HG02759 (cell line): ENCODE measurements around the gene ESPN.
A peak's percentile ranks its signal among the peaks of the same experiment; 100 is the strongest.
"Not testable (repeated sequence)": the region's sequence is repeated elsewhere in the genome, so short reads cannot be mapped to it uniquely, and the experiment has no call there.

ENCODE experiments used
- ATAC-seq: cut with Tn5 transposase; IDR thresholded peaks from one replicate; pipeline ENCODE4 v1.9.1; 2021; ENCODE audit warnings: mild to moderate bottlenecking, moderate library complexity; ENCODE audit not compliant: unreplicated experiment

ESPN gene

GRCh38 chr1:6424619-6425593 is at the start of gene ESPN:
Gene ESPN (plus strand): TSS chr1:6424776. CDS start chr1:6424956, 180 bp downstream.
- no peak for ATAC-seq

- no peak for ATAC-seq
Observed at GRCh38 chr1:6378096-6378746, 46.4 kb upstream of the ESPN start.

GRCh38 chr1:6380037-6380436 is 44.5 kb upstream of the ESPN start:
- no peak for ATAC-seq

GRCh38 chr1:6384135-6384534 is 40.4 kb upstream of the ESPN start:
- no peak for ATAC-seq

GRCh38 chr1:6384962-6385361 is 39.6 kb upstream of the ESPN start:
- no peak for ATAC-seq

- ATAC-seq, result no peak
Observed at GRCh38 chr1:6385488-6386191, 38.9 kb upstream of the ESPN start.

- ATAC-seq, result no peak
Observed at GRCh38 chr1:6386371-6386949, 38.1 kb upstream of the ESPN start.

- no peak for ATAC-seq
Observed at GRCh38 chr1:6389971-6390370, 34.6 kb upstream of the ESPN start.

- no peak for ATAC-seq
Observed at GRCh38 chr1:6391951-6392808, 32.4 kb upstream of the ESPN start.

GRCh38 chr1:6392809-6393399 is 31.7 kb upstream of the ESPN start:
- ATAC-seq, result peak; percentile 11

GRCh38 chr1:6393400-6394187 is 31.0 kb upstream of the ESPN start, which contains the start of gene ACOT7:
Gene ACOT7 (minus strand): TSS chr1:6393767. CDS start chr1:6393399, 368 bp downstream.
- ATAC-seq, result peak; percentile 82

- ATAC-seq, result not testable (repeated sequence)
Observed at GRCh38 chr1:6395130-6395529, 29.4 kb upstream of the ESPN start.

GRCh38 chr1:6395781-6396244 is 28.8 kb upstream of the ESPN start:
- ATAC-seq, result not testable (repeated sequence)

- no peak for ATAC-seq
Observed at GRCh38 chr1:6396998-6397397, 27.6 kb upstream of the ESPN start.

- no peak for ATAC-seq
Observed at GRCh38 chr1:6397844-6398441, 26.6 kb upstream of the ESPN start.

- ATAC-seq, result no peak
Observed at GRCh38 chr1:6399294-6399693, 25.3 kb upstream of the ESPN start.

GRCh38 chr1:6401673-6402072 is 22.9 kb upstream of the ESPN start:
- ATAC-seq, result no peak

GRCh38 chr1:6408023-6408422 is 16.6 kb upstream of the ESPN start:
- ATAC-seq, result no peak
